Measurements from ENCODE around the gene USP7. TPM values are rescaled to one million over a fixed set of nuclear protein-coding genes. Genes with fewer than 3 reads are reported as not detected.

Gene USP7
- total and polyA plus RNA-seq, 2 experiments from 2014 or later, result 38.0 to 40.8 TPM

DNA sequence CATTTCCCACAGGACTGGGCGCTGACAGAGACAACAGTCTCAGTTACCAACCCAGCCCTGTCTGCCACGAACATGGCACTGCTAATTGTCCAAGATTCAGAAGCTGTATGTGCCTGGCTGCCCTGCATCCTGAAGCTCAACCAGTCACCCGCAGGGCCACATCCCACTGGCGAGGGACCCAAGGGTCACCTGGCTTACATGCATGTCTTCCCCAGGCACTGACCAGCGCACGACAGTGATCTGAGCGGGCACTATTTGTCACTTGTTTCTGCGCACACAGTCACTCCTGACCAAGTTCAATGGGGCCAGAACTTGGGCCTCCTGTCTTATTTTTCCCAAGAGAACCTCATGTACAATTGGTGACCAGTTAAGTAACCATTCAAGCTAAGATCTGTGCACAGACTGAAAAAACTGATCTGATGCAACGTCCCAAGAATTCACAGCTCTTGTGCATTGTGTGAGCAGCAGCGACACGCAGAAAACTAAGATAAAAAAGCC lies 13.1 kb downstream of the USP7 start:
- no peaks in the 10 kb centered on the region for H3K9me2 ChIP-seq (replicated peaks; ENCODE audit: insufficient read depth)
- WGBS (ENCODE audit: low lambda C conversion rate, missing lambda C conversion rate), result 77% methylated on average over 11 of the region's 11 CpGs
- TF ChIP-seq EZH2 (IDR thresholded peaks at IDR 0.05; ENCODE audit: borderline replicate concordance), result no peak
- TF ChIP-seq, protein P1, sequence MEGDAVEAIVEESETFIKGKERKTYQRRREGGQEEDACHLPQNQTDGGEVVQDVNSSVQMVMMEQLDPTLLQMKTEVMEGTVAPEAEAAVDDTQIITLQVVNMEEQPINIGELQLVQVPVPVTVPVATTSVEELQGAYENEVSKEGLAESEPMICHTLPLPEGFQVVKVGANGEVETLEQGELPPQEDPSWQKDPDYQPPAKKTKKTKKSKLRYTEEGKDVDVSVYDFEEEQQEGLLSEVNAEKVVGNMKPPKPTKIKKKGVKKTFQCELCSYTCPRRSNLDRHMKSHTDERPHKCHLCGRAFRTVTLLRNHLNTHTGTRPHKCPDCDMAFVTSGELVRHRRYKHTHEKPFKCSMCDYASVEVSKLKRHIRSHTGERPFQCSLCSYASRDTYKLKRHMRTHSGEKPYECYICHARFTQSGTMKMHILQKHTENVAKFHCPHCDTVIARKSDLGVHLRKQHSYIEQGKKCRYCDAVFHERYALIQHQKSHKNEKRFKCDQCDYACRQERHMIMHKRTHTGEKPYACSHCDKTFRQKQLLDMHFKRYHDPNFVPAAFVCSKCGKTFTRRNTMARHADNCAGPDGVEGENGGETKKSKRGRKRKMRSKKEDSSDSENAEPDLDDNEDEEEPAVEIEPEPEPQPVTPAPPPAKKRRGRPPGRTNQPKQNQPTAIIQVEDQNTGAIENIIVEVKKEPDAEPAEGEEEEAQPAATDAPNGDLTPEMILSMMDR (IDR thresholded peaks at IDR 0.05; ENCODE audit: poor library complexity), result no peak
- no peak for TF ChIP-seq EZH2phosphoT487 (IDR thresholded peaks at IDR 0.05; ENCODE audit: low read depth, severe bottlenecking, unreplicated experiment)
- H3K4me1 ChIP-seq (ENCODE audit: insufficient read depth), result peaks cover 33% of the 10 kb centered on the region
- peak overlapping the region; percentile 47 for H3K27ac ChIP-seq
- H2AFZ ChIP-seq, result no peak overlapping the region
- H3K4me2 ChIP-seq, result peak overlapping the region; percentile 11
- H3K27me3 ChIP-seq, result no peaks in the 10 kb centered on the region
- H3K4me3 ChIP-seq, result no peak overlapping the region
- H3K9me3 ChIP-seq (ENCODE audit: low read depth), result no peaks in the 10 kb centered on the region
- H4K20me1 ChIP-seq (ENCODE audit: insufficient read depth, poor library complexity, severe bottlenecking), result peaks cover 94% of the 10 kb centered on the region
- no peak for DNase-seq (ENCODE audit: low spot score)
- no peaks in the 10 kb centered on the region for H3K36me3 ChIP-seq (replicated peaks; ENCODE audit: insufficient read depth, low read depth)
- peaks cover 94% of the 10 kb centered on the region for H3K79me2 ChIP-seq

DNA sequence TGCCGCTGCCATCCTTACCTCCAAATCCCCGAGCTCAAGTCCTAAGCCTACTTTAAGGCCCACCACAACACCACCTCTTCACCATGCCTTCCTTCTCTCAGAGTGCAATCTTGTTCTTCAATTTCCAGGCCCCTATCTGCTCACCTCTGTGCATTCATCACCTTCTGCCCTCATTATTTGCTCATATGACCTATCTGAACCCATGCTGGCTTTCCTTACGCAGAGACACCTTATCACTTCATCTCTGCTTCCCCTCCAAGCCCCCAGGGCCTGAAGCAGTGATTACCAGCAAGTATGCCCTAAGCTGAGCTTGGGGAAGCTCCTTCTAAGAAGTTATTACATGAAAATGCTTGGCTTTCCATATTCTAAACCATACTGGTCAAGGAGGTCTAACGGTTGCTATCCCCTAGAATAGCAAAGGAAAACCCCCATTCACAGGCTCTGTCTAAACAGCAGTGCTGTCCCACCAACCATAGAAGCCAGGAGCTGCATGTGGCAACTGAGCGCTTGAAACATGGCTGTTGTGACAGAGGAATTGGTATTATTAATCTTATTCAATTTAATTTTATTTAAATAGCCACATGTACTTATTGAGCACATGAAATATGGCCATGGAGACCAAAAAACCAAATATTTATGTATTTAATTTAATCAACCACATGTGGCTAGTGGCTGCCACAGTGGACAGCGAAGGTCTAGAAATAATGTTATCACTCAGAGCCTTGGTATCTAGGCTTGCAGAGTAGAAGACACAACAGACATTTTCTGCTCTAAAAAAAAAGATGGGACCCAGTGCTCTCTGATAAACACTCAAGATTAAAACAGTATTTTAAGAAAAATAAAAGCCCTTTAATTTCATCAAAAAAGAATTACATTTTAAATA lies 13.9 kb downstream of the USP7 start:
- Histone ChIP-seq H3K9me3 (ENCODE audit: low read depth) (no peaks in the 10 kb centered on the region), H4K20me1 (ENCODE audit: insufficient read depth, poor library complexity, severe bottlenecking) (peaks cover 94% of the 10 kb centered on the region), H3K36me3 (replicated peaks; ENCODE audit: insufficient read depth, low read depth) (no peaks in the 10 kb centered on the region), H3K79me2 (peaks cover 94% of the 10 kb centered on the region), H3K4me3 (no peak overlapping the region), H3K27ac (no peak overlapping the region), H2AFZ (no peak overlapping the region), H3K27me3 (no peaks in the 10 kb centered on the region), H3K4me2 (peak overlapping the region; percentile 11), H3K4me1 (ENCODE audit: insufficient read depth) (peaks cover 33% of the 10 kb centered on the region), H3K9me2 (replicated peaks; ENCODE audit: insufficient read depth) (no peaks in the 10 kb centered on the region)
- WGBS (ENCODE audit: low lambda C conversion rate, missing lambda C conversion rate), result 73% methylated on average over 6 of the region's 6 CpGs
- DNase-seq (ENCODE audit: low spot score), result no peak
- TF ChIP-seq EZH2 (IDR thresholded peaks at IDR 0.05; ENCODE audit: borderline replicate concordance) (no peak), EZH2phosphoT487 (IDR thresholded peaks at IDR 0.05; ENCODE audit: low read depth, severe bottlenecking, unreplicated experiment) (no peak)
- TF ChIP-seq, protein P1 (IDR thresholded peaks at IDR 0.05; ENCODE audit: poor library complexity), result no peak

DNA sequence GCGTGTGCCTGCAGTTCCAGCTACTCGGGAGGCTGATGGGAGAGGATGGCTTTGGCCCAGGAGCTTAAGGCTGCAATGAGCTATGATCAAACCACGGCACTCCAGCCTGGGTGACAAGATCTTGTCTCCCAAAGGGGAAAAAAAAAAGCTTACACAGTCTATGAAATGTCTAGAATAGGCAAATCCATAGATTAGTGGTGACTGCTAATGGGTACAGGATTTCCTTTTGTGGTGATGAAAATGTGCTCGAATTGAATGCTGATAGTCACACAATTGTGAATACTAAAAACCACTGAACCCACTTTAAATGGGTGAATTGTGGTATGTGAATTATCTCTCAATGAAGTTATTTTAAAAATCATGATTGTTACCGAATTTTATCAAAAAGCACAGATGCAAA lies 14.9 kb downstream of the USP7 start:
- no peak overlapping the region for H3K4me2 ChIP-seq
- no peaks in the 10 kb centered on the region for H3K9me3 ChIP-seq (ENCODE audit: low read depth)
- no peak overlapping the region for H2AFZ ChIP-seq
- H3K27me3 ChIP-seq, result no peaks in the 10 kb centered on the region
- peaks cover 95% of the 10 kb centered on the region for H3K79me2 ChIP-seq
- TF ChIP-seq EZH2phosphoT487 (IDR thresholded peaks at IDR 0.05; ENCODE audit: low read depth, severe bottlenecking, unreplicated experiment) (no peak), EZH2 (IDR thresholded peaks at IDR 0.05; ENCODE audit: borderline replicate concordance) (no peak)
- TF ChIP-seq, protein P1 (IDR thresholded peaks at IDR 0.05; ENCODE audit: poor library complexity), result no peak
- peaks cover 40% of the 10 kb centered on the region for H3K4me1 ChIP-seq (ENCODE audit: insufficient read depth)
- no peak overlapping the region for H3K4me3 ChIP-seq
- peaks cover 96% of the 10 kb centered on the region for H4K20me1 ChIP-seq (ENCODE audit: insufficient read depth, poor library complexity, severe bottlenecking)
- WGBS (ENCODE audit: low lambda C conversion rate, missing lambda C conversion rate), result 96% methylated on average over 5 of the region's 5 CpGs
- no peak for DNase-seq (ENCODE audit: low spot score)
- no peaks in the 10 kb centered on the region for H3K9me2 ChIP-seq (replicated peaks; ENCODE audit: insufficient read depth)
- no peaks in the 10 kb centered on the region for H3K36me3 ChIP-seq (replicated peaks; ENCODE audit: insufficient read depth, low read depth)
- H3K27ac ChIP-seq, result no peak overlapping the region

Data from hepatocyte (in vitro differentiated cells).